GM12891 (cell line): Measurements from ENCODE around the gene SPAG16.

ENCODE experiments used
- PAX5 ChIP-seq: IDR thresholded peaks from 2 replicates; pipeline ENCODE4 v1.6.1; 2011; ENCODE audit warnings: low read length, moderate library complexity, mild to moderate bottlenecking; ENCODE audit not compliant: insufficient read depth, severe bottlenecking
- POLR2A ChIP-seq: IDR thresholded peaks from 2 replicates; pipeline ENCODE4 v1.6.1; 2011; ENCODE audit warnings: low read depth, low read length, control low read depth
- POLR2AphosphoS5 ChIP-seq: IDR thresholded peaks from 2 replicates; pipeline ENCODE4 v1.6.1; 2011; ENCODE audit warnings: low read depth, low read length, control low read depth
- SPI1 ChIP-seq: IDR thresholded peaks from 2 replicates; pipeline ENCODE4 v1.6.1; 2011; ENCODE audit warnings: low read depth, low read length, control low read depth
- TAF1 ChIP-seq: IDR thresholded peaks from 2 replicates; pipeline ENCODE4 v1.6.1; 2011; ENCODE audit warnings: low read depth, low read length, control low read depth

GRCh38 chr2:214156971-214157370, 872.7 kb downstream of the SPAG16 start:
- TF ChIP-seq POLR2AphosphoS5 (no peak), POLR2A (no peak), TAF1 (no peak), SPI1 (no peak), PAX5 (no peak)
